NCI-H2171 treated with DMSO at 0.1 percent for 48 hours (cell line): Measurements from ENCODE around the gene ATOH8.
A peak's percentile ranks its signal among the peaks of the same experiment; 100 is the strongest.
"Not testable (repeated sequence)": the region's sequence is repeated elsewhere in the genome, so short reads cannot be mapped to it uniquely, and the experiment has no call there.

Source experiments
- DNase-seq: peaks from one replicate; lab custom pipeline; 2025; lab: John Stamatoyannopoulos, UW

Gene ATOH8, protein sequence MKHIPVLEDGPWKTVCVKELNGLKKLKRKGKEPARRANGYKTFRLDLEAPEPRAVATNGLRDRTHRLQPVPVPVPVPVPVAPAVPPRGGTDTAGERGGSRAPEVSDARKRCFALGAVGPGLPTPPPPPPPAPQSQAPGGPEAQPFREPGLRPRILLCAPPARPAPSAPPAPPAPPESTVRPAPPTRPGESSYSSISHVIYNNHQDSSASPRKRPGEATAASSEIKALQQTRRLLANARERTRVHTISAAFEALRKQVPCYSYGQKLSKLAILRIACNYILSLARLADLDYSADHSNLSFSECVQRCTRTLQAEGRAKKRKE

DNA sequence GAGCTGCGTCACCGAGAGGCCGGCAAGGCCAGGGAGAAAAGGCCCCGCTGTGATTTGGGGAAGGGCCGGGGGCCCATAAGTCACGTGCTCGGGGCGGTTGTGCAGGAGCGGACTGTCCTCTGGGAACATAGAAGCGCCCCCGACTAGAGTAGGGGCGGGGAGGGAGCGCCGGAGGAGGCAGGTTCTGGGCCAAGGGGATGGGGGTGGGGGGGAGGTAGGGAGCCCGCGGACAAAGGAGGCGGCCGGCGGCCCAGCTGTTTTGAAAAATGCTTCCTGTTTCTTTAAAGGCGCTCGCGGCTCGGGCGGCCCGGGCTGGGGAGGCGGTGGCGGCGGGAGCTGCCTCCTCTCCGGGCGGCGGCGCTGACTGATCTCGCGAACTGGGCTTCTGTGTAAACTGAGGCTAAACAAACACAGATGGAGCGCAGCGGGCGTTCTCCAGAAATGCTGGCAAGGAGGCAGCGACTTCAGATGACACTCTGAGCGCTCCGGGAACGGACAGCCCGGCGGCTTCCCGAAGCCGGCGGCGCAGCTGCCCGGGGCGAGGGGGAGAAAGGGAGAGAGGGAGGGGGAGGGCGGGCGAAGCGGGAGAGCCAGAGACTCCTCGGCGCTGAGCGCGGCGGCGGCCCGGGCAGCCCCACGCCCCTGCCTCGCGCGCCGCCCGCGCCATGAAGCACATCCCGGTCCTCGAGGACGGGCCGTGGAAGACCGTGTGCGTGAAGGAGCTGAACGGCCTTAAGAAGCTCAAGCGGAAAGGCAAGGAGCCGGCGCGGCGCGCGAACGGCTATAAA, at the start of gene ATOH8:
Gene ATOH8, plus strand, starts transcription at position 467 of the 788 bp plus-strand sequence. Its CDS starts 199 bp downstream, at position 666.
- peak; percentile 93 for DNase-seq

DNA sequence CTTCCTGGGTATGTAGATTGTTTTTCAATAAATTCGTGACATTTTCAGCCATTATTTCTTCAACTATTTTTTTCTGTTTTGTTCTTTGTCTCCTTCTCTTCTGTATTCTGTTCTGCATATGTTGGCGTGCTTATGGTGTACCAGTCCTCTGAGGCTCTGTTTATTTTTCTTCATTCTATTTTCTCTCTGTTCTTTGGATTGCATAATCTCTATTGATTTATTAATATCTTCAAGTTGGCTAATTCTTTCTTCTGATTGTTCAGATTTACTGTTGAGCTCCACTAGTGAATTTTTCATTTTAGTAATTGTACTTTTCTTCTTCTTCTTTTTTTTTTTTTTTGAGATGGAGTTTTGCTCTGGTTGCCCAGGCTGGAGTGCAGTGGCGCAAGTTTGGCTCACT, 49.8 kb upstream of the ATOH8 start:
- DNase-seq, result no peak

DNA sequence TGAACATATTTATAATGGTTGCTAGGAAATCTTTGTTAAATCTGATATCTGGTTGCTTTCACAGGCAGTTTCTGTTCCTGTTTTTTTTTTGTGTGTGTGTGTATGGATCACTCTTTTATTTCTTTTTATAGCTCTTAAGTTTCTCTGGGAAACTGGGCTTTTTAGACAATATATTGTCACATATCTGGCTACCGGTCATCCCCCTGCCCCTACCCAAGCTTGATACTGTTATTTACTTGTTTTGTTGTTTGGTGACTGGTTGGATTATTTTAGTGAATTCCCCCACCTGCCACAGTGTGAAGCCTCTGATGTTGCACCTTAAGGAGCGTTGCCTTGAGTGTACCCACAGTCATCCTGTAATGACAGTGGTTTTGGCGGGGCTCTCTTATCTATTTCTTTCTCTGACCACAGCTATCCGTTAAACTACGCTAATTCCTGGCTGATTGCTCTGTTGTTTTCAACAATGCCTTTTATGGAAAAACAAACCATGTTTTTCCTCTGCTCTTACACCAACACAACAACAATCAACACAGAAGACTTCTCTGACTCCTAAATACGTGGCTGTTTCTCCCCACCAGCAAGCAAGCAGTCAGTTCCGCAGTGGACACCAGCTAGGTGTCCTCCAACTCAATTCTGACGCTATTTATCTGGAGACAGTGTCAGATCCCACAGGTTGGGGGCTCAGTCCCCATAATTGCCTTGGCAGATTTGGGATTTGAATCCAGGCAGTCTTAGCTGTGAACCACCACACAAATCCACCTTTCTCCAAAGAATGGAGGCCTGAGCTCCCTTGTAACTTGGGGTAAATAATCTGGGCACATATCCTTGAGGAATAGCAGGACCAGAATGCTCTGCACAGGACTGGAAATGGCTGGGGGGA, 48.8 kb upstream of the ATOH8 start:
- DNase-seq, result no peak

DNA sequence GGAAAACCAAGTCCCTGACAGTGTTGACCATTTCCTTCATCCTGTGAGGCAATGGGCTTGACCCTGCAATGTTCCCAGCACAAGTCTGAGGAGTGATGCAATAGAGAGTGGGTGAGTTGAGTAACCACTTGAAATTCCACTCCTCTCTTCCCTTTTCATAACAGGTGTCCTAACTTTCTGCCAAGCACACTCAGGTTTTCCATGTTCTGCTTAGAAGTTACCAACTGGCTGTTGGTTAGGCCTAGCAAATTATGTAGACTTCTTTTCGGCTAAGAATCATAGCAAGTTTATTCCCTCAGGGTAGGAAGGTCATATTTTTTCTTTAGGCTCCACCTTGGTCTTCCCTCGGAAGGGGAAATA, 48.1 kb upstream of the ATOH8 start:
- no peak for DNase-seq

DNA sequence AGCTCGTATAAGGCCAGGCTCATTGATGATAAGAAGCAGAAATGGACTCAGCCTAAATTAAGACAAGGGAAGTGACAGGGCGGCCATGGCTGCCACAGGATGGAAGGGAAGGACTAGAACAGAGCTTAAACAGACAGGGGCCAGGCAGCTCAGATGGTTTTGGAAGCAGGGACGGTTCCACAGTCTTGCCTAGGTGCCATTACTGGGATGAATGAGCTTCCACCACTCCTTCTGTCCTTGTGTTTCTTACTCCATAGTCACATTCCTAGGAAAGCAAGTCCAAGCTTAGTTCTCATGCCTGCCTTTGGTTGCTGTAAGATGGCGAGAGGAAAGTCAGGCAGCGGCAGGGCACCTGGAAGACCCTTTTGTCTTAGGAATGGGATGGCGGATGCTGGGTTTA, 47.7 kb upstream of the ATOH8 start:
- no peak for DNase-seq

DNA sequence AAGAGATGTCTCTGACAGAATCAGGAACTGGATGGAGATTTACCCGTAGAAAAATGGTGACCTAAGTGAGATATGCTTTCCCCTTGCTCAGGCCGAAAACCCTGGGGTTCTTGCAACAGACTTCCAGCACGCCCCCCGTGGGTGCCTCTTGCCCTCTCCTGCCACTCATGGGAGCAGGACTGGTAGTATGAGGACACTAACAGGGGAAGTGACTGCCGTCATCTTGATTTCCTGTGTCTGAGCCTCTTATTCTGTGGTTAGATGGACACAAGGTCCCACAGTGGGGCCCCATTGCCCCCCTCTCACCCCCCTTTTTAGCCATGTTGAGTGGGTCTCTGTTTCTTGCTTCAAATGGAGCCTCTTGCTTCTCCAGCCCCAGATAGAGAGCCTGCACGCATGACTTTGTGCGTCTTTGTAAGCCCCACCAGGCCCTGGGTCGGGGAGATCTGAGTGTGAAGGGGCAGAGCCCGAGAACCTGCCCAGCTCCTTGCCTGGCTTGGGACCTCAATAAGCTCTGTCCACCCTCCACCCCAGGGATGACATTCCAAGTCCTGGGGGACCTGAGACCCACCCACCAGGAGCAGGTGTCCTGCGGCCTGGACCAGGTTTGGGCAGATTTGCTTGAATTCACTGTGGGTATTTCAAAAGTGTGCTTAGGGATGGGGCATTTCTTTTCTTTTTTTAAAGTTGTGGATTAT, 47.0 kb upstream of the ATOH8 start:
- no peak for DNase-seq

DNA sequence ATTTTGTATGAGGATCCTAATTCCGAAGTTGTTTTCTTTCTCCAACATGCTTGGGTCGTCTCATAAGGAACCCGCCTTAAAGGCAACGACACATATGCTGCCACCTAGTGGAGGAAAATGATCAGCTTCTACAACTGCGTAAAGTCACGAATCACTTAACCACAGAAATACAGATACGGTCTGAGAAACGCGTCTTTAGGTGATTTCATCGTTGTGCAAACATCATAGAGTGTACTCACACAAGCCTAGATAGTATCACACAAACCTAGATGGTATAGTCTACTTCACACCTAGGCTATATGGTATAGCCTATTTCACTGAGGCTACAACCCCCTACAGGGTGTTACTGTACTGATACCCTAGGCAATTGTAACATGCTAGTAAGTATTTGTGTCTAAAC, 46.5 kb upstream of the ATOH8 start:
- peak; percentile 71 for DNase-seq

DNA sequence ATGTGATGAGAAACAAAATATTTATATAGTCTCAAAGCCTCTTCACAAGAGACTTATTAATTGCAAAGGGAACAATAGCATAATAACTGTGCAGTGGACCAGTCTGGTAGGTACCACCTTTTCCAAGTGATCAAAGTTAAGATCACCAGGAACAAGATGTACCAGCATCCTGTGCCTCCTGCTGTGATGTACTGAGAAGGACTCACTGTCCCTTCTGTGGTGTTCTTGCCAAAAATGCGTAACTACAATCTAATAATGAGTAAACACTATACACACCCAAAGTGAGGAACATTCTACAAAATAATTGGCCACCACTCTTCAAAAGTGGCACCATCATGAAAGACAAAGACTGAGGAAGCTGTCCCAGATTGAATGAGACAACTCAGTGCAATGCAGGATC, 45.1 kb upstream of the ATOH8 start:
- DNase-seq, result no peak

DNA sequence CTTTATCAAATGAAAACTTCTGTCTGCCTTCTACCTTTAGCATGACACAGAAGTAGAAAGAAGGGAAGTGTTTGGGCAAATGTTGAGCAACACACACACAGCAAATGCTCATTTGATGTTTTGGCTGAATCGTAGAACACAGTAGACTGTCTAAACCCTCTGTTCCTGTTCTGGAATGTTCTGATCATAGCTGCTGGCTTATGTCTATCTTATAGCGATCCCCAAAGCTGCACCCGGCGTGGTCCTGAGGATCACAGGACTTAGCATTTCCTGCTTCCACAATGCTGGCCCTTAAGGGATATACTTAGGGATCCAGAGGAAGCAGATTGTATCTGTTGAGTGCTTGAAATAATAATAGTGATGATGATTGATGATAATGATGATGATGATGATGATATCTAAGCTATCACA, 44.4 kb upstream of the ATOH8 start:
- DNase-seq, result no peak

DNA sequence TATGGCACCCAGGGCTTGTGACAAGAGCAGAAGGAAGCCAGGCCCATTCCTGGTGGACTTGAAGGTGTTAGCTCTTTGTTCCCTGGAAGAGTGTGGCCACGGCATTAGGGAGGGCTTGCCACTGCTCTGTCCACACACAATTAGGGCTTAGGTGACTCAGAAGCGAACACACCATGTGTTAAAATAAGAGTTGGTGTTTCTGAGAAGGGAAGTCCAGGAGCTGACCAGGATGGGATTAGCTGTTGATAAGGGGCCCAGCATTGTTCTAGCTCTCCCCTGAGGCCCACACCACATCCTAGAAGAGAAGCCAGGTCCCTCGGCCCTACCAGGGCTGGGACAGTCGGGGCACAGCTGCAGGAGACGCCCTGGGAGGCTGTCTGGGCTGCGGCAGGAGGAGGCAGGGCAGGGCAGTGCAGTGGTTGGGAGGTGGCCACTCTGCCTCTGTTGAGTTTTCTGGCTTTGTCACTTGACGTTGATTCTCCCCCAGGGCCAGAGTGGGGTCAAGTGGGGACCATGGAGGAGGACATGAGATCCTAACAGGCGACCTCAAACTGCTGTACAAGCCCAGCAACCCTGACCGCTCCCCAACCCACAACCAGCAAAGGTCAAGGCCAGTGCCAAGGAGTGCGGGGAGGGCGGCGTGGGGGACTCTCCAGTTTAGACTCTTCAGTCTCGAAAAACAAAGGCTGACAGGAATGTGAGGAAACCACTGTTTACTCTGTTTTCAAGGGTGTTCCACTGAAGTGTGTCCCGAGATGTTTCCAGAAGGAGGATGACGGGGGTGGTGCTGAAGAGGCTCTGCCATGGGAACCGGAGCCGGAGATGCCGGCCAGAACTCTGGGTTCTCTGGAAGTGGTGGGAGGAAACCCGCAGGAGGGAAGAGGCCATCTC, 42.9 kb upstream of the ATOH8 start:
- no peak for DNase-seq

DNA sequence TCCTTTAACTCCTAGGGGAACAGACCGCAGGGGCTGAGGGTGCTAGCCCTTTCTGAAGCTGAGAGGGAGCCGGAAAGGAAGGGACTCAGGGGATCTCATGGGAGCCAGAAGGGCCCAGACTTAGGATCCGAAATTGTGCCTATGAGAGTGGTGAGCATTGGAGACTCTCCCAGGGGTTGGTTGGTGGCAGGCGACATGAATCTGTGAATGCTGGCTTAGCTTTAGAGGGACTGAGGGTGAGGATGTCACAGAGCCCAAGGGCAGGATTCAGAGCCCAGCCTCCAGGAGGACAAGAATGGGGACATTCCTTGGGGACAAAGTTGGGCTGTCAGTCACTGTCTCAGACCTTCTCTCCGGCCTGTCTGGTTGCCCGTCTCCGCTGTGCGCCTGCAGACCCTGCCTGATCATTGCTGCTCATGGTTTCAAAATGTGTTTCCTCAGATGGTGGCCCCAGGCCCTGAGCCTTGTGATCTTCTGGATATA, 42.2 kb upstream of the ATOH8 start:
- no peak for DNase-seq

DNA sequence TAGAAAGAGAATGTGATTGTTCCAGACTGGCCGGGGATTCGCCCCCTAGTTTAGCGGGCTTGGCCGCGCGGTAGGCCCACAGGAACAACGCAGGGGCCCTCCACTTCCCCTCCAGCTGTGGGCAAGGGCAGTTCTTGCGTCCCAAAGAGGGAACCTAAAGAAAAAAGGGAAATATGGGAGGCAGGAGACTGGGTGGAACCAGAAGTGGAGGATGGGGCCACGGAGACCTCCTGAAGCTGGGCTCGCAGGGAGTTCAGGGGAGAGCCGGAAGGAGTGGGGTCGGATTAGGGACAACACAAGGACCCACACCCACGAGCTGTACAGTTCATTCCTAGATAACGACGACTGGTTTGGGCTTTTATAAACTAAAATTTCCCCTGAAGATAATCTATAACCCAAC, 41.5 kb upstream of the ATOH8 start:
- DNase-seq, result no peak

DNA sequence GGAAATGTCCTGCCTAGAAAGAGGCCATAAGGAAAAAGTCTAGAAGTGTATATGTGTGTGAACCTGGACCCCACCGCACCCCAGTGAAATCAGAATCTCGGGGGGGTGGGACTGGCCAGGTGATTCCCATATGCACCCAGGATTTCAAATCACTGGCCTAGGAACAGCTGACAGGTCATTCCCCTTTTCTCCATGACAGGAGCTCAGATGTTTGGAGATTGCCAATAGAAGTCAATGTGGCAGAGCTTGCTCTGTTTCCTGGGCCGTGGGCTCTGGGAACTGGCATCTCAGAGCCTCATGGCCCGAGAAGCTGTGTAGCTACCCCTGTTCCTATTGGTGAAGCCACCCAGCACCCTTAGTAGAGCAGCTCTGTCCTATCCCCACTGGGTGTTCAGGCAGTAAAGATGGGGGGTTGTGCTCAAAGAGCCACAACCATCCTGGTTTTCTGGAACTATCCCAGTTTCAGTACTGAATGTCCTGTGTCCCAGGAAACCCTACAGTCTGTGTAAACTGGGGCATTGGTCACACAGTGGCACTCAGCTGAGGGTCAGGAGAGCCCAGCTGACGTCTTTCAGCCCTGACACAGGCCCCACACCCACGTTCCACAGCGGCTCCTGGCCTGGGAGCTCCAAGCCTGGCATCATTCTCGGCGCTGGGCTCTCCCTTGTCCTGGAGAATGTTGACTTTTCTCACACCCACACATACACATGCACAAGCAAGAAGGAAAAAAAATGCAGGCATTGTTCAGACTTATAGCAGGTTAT, 40.8 kb upstream of the ATOH8 start:
- DNase-seq, result no peak

DNA sequence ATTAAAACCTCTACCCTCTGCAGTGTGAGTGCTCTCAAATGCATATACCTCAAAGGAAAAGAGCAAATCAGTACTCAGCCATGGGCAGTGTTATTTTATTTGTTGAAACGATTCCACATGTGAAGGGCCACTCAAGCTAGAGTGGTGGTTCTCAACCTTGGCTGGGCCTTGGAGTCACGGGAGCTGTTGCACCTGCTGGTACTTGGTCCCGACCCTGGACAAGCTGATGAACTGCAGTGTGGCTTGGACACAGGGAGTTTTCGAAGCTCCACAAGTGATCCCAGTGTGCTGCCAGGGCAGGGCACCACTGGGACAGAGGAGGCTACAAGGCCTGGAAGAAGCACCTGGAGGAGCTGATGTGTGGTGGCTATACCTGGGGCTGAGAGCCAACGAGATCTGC, 40.0 kb upstream of the ATOH8 start:
- DNase-seq, result no peak

DNA sequence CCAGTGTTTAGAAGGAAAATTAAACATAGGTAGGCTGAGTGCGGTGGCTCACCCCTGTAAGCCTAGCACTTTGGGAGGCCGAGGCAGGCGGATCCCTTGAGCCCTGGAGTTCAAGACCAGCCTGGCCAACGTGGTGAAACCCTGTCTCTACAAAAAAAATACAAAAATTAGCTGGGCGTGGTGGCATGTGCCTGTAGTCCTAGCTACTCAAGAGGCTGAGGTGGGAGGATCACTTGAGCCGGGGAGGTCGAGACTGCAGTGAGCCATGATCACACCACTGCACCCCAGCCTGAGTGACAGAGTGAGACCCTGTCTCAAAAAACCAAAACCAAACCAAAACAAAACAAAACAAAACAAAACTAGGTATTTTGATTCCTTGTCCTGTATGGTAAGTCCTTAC, 39.4 kb upstream of the ATOH8 start:
- DNase-seq, result not testable (repeated sequence)

DNA sequence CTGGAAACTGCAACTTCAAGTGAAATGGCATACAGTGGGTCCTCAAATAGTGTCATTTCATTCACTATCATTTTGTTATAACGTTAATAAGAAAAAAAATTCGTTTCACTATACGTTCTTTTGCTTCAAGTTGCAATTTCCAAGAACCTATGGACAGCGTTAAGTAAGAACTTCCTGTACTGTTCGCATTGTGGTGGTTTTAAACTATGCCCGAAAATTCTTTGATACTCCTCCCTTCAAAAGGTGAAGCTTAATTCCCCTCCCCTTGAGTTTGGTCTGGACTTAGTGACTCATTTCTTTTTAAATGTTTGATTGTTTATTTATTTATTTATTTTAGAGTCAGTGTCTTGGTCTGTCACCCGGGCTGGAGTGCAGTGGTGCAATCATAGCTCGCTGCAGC, 39.0 kb upstream of the ATOH8 start:
- DNase-seq, result no peak

DNA sequence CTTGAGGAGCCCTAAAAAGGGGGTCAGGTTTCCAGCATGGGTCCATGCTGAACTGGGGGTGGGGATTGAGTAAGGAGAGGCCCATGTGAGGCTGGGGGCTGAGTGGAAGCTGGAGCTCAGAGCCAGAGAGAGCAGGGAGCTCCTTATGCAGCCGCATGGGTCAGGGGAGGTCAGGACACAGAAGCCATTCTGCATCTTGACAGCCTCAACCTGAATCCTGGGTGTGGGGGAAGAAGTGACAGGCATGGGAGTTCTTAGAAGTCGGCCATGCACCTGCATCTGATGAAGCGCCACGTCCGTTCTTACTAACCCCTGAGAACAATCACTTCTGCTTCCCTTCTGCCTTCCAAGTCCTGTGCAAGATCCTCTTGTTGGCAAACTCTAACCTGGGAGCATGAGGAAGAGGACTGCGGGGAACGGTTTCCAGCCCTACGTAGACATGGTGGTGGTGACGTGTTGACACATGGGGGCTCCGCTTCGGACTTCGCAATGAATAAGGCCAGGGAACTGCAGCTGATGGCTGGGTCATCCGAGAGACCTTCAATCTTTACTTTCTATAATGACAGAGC, 37.4 kb upstream of the ATOH8 start:
- no peak for DNase-seq

DNA sequence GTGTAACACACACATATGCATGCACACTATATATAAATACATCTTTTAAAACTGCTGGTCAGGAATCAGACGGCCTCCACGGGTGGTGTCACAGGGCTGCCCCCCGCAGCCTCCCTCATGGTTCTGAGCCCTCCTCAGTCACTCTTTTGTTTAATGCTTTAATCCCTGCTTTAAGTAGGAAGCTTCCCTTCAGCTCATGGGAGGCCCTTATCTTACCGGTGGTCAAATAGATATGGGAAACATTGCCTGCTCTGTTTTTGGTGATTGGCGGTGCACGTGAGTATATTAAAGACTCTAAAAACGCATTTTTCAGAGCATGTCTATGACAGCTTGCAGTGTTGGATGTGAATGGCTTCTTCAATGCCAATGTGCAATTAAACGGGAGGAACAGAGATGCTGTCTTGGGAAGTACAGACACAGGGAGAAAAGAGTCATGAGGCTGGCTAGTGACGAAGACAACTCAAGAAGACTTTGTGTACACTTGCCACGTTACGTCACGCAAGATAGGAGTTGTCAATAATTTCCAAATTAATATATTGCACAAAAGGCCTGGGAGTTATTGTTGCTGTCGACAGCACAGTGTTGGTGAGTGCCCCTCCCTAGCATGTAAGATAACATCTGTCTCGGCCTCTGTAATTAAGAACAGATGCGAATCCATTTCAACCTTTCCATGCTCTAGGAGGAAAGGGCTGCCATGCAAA, 36.3 kb upstream of the ATOH8 start:
- peak; percentile 14 for DNase-seq

DNA sequence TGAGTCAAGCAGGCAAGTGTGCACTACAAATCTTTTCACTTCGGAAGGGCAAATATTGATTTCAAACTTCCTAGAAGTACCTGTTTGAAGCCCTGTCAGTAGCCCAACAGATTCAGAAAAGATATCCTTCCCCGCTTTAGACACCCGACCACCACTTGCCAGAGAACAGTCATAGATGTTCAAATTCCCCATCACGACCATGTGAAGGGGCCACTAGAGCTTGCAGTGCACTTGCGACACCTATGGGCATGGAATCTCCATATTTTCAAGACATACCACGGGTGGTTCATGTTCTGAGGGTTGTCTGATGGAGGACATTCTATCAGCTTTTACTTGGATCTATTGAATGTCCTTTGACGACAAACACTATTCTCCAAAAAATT, 35.8 kb upstream of the ATOH8 start:
- DNase-seq, result no peak
